ENCODE measurements around the gene RFPL1. TPM values are rescaled to one million over a fixed set of nuclear protein-coding genes. Genes with fewer than 3 reads are reported as not detected.

The RFPL1 gene
- total RNA-seq, 1 donor = not detected

DNA sequence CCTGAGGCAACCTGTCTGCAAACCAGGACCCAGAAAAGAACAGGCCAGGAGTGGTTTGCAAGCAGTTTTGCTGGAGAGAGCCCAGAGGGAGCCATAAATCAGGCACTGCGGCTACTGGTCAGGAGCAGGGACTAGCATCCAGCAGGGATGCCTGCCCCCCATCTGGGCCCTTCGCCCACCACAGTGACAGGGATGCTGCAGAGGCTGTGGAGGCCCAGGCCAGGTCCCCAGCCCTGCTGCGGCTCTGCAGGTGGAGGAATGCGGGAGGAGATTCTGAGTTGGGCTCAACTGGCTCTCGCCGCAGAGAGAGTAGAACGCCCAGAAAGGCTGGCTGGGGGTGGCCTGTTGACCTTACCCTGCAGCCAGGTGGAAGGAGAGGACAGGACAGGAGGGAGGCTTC is 25.2 kb downstream of the RFPL1 start:
- H3K4me3 ChIP-seq (ENCODE audit: low read depth, low read length) = no peak overlapping the region
- no peak for DNase-seq (ENCODE audit: low read depth)
- TF ChIP-seq, protein P1, sequence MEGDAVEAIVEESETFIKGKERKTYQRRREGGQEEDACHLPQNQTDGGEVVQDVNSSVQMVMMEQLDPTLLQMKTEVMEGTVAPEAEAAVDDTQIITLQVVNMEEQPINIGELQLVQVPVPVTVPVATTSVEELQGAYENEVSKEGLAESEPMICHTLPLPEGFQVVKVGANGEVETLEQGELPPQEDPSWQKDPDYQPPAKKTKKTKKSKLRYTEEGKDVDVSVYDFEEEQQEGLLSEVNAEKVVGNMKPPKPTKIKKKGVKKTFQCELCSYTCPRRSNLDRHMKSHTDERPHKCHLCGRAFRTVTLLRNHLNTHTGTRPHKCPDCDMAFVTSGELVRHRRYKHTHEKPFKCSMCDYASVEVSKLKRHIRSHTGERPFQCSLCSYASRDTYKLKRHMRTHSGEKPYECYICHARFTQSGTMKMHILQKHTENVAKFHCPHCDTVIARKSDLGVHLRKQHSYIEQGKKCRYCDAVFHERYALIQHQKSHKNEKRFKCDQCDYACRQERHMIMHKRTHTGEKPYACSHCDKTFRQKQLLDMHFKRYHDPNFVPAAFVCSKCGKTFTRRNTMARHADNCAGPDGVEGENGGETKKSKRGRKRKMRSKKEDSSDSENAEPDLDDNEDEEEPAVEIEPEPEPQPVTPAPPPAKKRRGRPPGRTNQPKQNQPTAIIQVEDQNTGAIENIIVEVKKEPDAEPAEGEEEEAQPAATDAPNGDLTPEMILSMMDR (IDR thresholded peaks at IDR 0.05; ENCODE audit: insufficient read depth, low read length) = no peak

DNA sequence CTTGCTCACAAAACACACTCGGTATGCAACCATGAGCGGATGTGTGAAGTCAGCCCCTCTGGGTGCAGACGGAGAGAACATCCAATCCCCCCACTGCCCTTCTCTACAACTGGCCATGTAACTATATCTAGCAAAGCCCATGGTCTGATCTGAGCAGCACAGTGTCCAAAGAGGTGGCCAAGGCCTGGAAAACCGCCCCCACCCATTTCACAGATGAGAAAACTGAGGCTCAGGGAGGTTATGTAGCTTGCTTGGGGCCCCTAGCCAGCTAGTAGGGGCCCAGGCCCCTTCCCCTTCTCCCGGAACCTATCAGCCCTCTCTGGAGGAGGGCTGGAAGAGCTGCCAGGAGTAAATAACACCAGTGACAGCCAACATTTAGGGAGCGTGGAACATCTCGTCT is 26.2 kb downstream of the RFPL1 start:
- TF ChIP-seq, protein P1 (IDR thresholded peaks at IDR 0.05; ENCODE audit: insufficient read depth, low read length) = no peak
- no peak for DNase-seq (ENCODE audit: low read depth)
- no peak overlapping the region for H3K4me3 ChIP-seq (ENCODE audit: low read depth, low read length)

DNA sequence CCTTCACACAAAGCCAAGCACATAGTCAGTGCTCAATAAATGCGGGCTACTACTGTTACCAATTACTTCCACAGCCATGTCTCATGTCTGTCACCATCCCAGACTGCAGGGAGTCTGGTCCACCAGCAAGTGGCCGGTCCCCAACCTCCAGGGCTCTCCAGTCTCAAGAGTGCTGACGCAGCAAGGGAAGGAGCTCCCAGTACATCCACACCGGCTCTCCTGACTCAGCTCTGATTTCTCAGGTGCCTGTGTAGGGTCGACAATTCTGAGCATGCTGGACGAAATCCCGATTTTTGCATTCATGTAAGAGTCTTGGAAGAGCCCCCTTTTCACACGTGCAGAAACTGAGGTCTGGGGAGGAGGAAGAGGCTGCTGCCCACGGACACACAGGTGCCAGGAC is 31.4 kb downstream of the RFPL1 start:
- no peak for DNase-seq (ENCODE audit: low read depth)
- TF ChIP-seq, protein P1 (IDR thresholded peaks at IDR 0.05; ENCODE audit: insufficient read depth, low read length) = no peak

DNA sequence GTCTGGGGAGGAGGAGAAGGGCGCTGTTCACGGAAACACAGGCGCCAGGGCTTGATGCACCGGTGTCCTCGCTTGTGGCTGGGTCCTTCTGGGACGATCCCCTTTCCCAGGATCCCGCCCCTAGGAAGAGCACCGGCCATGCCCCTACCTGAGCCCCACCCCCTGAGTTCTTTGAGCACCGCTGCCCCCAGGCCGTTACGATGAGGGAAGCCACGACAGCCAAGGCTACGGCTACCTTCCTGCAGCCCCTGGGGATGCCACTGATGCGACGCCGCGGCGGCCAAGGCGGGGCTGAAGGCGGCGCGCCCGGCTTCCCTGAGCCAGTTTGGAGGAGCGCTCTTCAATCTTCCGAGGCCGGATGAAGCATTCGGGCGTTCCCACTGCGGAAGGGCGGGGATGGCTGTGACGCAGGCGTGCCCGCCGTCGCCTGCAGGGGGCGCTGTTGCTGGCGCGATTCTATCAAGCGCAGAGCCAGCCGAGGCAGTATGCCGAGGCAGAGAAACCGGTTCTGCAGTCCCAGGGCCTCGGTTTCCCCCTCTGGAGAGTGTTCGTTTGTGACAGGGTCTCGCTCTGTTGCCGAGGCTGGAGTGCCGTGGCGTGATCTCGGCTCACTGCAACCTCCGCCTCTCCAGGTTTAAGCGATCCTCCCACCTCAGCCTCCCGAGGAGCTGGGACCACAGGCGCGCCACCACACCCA is 31.9 kb downstream of the RFPL1 start:
- DNase-seq (ENCODE audit: low read depth) = peak; percentile 34
- TF ChIP-seq, protein P1 (IDR thresholded peaks at IDR 0.05; ENCODE audit: insufficient read depth, low read length) = peak; percentile 70
- peak overlapping the region; percentile 44 for H3K4me3 ChIP-seq (ENCODE audit: low read depth, low read length)

More for the DNA sequence above, 31.4 kb downstream of the RFPL1 start:
- H3K4me3 ChIP-seq (ENCODE audit: low read depth, low read length) = no peak overlapping the region

DNA sequence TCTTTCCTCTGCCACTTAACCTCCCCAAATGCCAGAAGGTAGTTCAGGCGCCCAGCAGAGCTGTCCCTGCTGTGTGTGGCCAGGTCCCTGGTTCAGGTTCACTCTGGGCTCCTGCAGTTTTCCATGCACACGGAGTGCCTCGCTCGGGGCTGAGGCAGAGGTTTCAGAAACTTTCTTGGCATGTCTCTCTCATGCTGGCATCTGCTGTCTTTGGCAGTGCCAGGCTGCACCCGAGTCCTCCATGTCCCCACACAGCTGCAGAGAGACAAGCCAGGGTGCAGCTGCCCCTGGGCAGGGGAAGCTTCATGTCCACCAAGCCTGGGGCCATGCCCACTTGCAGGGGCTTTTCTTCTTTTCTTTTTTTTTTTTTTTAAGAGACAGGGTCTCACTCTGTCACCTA is 34.6 kb downstream of the RFPL1 start:
- no peak overlapping the region for H3K4me3 ChIP-seq (ENCODE audit: low read depth, low read length)
- DNase-seq (ENCODE audit: low read depth) = no peak
- TF ChIP-seq, protein P1 (IDR thresholded peaks at IDR 0.05; ENCODE audit: insufficient read depth, low read length) = no peak

DNA sequence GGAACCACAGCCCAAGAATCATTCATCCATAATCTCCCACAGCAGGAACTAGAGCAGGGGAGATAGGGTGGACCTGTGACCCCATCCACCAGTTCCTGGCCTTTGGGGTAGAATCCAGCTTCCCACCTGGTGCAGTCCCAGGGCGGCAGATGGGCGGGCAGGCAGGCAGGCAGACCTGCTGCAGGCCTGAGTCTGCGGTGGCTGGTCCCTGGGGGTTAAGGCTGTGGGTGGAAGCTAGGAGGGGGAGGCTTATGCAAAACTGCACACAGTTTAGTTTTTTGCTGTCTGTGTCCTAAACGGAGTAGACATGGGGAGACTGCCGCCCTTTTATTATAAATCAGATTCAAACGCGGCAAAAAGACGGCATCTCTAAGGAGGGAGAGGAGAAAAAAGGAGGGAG is 37.2 kb downstream of the RFPL1 start:
- TF ChIP-seq, protein P1 (IDR thresholded peaks at IDR 0.05; ENCODE audit: insufficient read depth, low read length) = no peak
- H3K4me3 ChIP-seq (ENCODE audit: low read depth, low read length) = no peak overlapping the region
- DNase-seq (ENCODE audit: low read depth) = no peak

DNA sequence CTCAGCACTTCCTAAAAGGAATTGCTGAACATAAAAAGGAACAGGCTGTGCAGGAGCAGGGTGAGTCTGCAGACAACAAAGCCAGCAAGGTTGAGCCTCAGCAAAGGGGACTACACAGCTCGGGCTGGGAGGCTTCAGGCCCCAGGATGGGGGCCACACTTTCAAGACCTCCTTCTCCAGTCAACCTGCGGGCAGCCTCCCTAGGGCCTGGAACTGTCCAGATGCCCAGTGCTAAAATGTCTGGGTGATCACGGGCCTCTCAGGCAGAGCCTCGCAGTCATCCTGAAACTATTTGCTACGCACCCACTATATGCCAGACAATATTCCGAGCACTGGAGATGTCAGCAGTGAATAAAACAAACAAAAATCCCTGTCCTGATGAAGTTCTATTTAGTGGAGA is 37.7 kb downstream of the RFPL1 start:
- H3K4me3 ChIP-seq (ENCODE audit: low read depth, low read length) = no peak overlapping the region
- TF ChIP-seq, protein P1 (IDR thresholded peaks at IDR 0.05; ENCODE audit: insufficient read depth, low read length) = no peak
- no peak for DNase-seq (ENCODE audit: low read depth)

Measured in fibroblast of the aortic adventitia (primary cell).